WTC11 (cell line): ENCODE data around the gene P2RY12. TPM values are rescaled to one million over a fixed set of nuclear protein-coding genes. Genes with fewer than 3 reads are reported as not detected.

Experiments
- ATAC-seq: fragments of 200-7000 bp; cut with Tn5 transposase; 2 replicates; pipeline ENCODE4 v1.10.0; 2021; ENCODE audit warnings: mild to moderate bottlenecking, moderate library complexity
- CTCF ChIA-PET: fragments of 300-600 bp; sonication (Branson Sonifier 250); formaldehyde crosslinking; loops from one replicate; lab custom pipeline; 2021; ENCODE audit warnings: antibody characterized with exemption; lab: Charles Lee
- POLR2A ChIA-PET: fragments of 350-600 bp; sonication (Branson Sonifier 250); formaldehyde crosslinking; loops from one replicate; lab custom pipeline; 2021; ENCODE audit warnings: antibody characterized with exemption; lab: Charles Lee
- DNase-seq: peaks from one replicate; pipeline ENCODE4 v3.0.0; 2021; ENCODE audit warnings: low spot score
- H3K27ac Mint-ChIP-seq: 2 replicates; pipeline ENCODE4 v1.8.0; 2021; ENCODE audit warnings: mixed read lengths
- H3K27me3 Mint-ChIP-seq: 2 replicates; pipeline ENCODE4 v1.8.0; 2021; ENCODE audit warnings: low read depth, mild to moderate bottlenecking, moderate library complexity, mixed read lengths
- H3K36me3 Mint-ChIP-seq: 2 replicates; pipeline ENCODE4 v1.8.0; 2021; ENCODE audit warnings: mixed read lengths
- H3K4me1 Mint-ChIP-seq: 2 replicates; pipeline ENCODE4 v1.8.0; 2022; ENCODE audit warnings: mixed read lengths
- H3K4me3 Mint-ChIP-seq: 2 replicates; pipeline ENCODE4 v1.8.0; 2021; ENCODE audit warnings: mild to moderate bottlenecking, moderate library complexity, mixed read lengths
- H3K9me3 Mint-ChIP-seq: 2 replicates; pipeline ENCODE4 v1.8.0; 2021; ENCODE audit warnings: mixed read lengths
- ATF1 ChIP-seq: sonication (generic); formaldehyde crosslinking; IDR thresholded peaks from 2 replicates; pipeline ENCODE4 v1.8.1; 2023; ENCODE audit warnings: mild to moderate bottlenecking, moderate library complexity, missing genetic modification reagents
- EMX1 ChIP-seq: fragments of 250-450 bp; sonication (Bioruptor Pico); IDR thresholded peaks from 2 replicates; pipeline ENCODE4 v1.8.0; 2021; ENCODE audit warnings: mild to moderate bottlenecking
- JUN ChIP-seq: sonication (generic); formaldehyde crosslinking; IDR thresholded peaks from 2 replicates; pipeline ENCODE4 v1.8.0; 2023; ENCODE audit warnings: mild to moderate bottlenecking, missing genetic modification reagents
- MYBL2 ChIP-seq: sonication (generic); formaldehyde crosslinking; IDR thresholded peaks from 2 replicates; pipeline ENCODE4 v1.8.1; 2023; ENCODE audit warnings: mild to moderate bottlenecking, moderate library complexity, missing genetic modification reagents
- OVOL2 ChIP-seq: fragments of 250-450 bp; sonication (Bioruptor Pico); IDR thresholded peaks from 2 replicates; pipeline ENCODE4 v1.9.0; 2021; ENCODE audit warnings: mild to moderate bottlenecking, borderline replicate concordance
- SMAD3 ChIP-seq: sonication (generic); formaldehyde crosslinking; IDR thresholded peaks from 2 replicates; pipeline ENCODE4 v1.8.0; 2022; ENCODE audit warnings: missing genetic modification reagents, mild to moderate bottlenecking, borderline replicate concordance
- SOX15 ChIP-seq: fragments of 250-450 bp; sonication (Bioruptor Pico); IDR thresholded peaks from 2 replicates; pipeline ENCODE4 v1.9.0; 2021; ENCODE audit warnings: mild to moderate bottlenecking
- SP1 ChIP-seq: sonication (generic); formaldehyde crosslinking; conservative IDR thresholded peaks from 2 replicates; pipeline ENCODE4 v1.8.1; 2022; ENCODE audit warnings: missing genetic modification reagents
- TEAD1 ChIP-seq: sonication (generic); formaldehyde crosslinking; IDR thresholded peaks from 2 replicates; pipeline ENCODE4 v1.8.0; 2022; ENCODE audit warnings: mild to moderate bottlenecking, missing genetic modification reagents
- TEAD4 ChIP-seq: sonication (generic); formaldehyde crosslinking; IDR thresholded peaks from 2 replicates; pipeline ENCODE4 v1.8.0; 2022; ENCODE audit warnings: mild to moderate bottlenecking, missing genetic modification reagents
- ZNF121 ChIP-seq: sonication (generic); formaldehyde crosslinking; IDR thresholded peaks from 2 replicates; pipeline ENCODE4 v1.8.0; 2023; ENCODE audit warnings: missing genetic modification reagents
- ZNF423 ChIP-seq: fragments of 250-450 bp; sonication (Bioruptor Pico); IDR thresholded peaks from 2 replicates; pipeline ENCODE4 v2.1.2; 2022; ENCODE audit warnings: mild to moderate bottlenecking, moderate library complexity
- ZNF671 ChIP-seq: fragments of 250-450 bp; sonication (Bioruptor Pico); IDR thresholded peaks from 2 replicates; pipeline ENCODE4 v1.8.0; 2021; ENCODE audit warnings: mild to moderate bottlenecking
- total RNA-seq: library from RNA; stranded (reverse); gene quantifications from 3 replicates; pipeline ENCODE4 v1.2.3, GENCODE V29; 2021
- TF ChIP-seq, protein P1 (sequence below): sonication (generic); formaldehyde crosslinking; IDR thresholded peaks from 2 replicates; pipeline ENCODE4 v1.8.1; 2023; ENCODE audit warnings: mild to moderate bottlenecking, missing genetic modification reagents, moderate library complexity
- TF ChIP-seq, protein P2 (sequence below): sonication (generic); formaldehyde crosslinking; IDR thresholded peaks from 2 replicates; pipeline ENCODE4 v1.8.0; 2022; ENCODE audit warnings: mild to moderate bottlenecking, missing genetic modification reagents
- TF ChIP-seq, protein P3 (sequence below): sonication (generic); formaldehyde crosslinking; IDR thresholded peaks from 2 replicates; pipeline ENCODE4 v1.8.0; 2022; ENCODE audit warnings: mild to moderate bottlenecking, missing genetic modification reagents
- TF ChIP-seq, protein P4 (sequence below): fragments of 250-450 bp; sonication (Bioruptor Pico); IDR thresholded peaks from 2 replicates; pipeline ENCODE4 v1.9.0; 2021; ENCODE audit warnings: moderate library complexity, mild to moderate bottlenecking, inconsistent platforms, borderline replicate concordance

P2RY12 gene
- total RNA-seq, 1 experiment from 2014 or later, result not detected

DNA sequence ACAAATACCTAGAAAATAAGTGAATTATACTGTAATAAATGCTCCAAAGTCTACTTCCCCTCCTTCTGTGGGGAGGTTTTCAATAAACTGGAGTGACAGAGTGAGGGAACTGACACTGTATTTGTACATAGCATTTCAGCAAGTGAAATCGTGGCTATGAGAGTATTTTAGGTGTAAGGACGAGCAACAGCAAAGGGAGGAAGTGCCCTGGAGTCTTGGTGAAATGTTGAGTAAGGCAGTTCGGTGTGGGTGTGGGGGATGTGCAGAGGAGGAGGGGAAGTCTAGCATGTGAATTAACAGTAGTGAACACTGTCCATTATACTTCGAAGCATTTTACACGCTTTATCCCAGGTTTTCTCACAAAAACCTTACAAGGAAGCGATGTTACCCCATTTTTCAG lies 37.1 kb downstream of the P2RY12 start:
- Mint-ChIP-seq H3K36me3 (no peaks in the 10 kb centered on the region), H3K9me3 (no peaks in the 10 kb centered on the region), H3K4me3 (no peak overlapping the region), H3K27ac (peak overlapping the region; percentile 43; the same call in 1 of the 2 replicates), H3K4me1 (peaks cover 46% of the 10 kb centered on the region), H3K27me3 (no peaks in the 10 kb centered on the region)
- peak; percentile 53 for ATAC-seq
- DNase-seq, result no peak
- ChIA-PET POLR2A (no interaction called here), CTCF (no interaction called here)
- TF ChIP-seq ZNF671 (CRISPR knock-in tag) (no peak), ATF1 (CRISPR knock-in tag) (no peak), MYBL2 (CRISPR knock-in tag) (no peak)

DNA sequence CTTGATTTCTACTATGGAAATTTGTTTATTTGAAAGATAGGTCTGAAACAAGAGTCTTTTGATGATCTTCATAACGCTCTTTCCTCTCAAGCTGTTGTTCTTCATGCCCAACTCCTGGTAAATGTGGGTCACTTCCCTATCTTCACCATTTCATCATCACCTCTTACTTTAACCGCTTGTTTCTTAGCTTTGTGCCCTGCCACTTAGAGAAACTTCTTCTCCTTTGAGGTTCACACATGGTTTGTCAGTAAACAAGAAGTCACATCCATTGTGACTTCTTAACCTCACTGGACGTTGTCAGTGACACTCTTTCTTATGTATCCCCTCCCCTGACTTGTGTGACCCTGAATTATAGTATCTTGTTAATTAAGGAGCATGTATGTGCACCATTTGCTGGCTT lies 38.3 kb downstream of the P2RY12 start:
- POLR2A ChIA-PET, result no interaction called here
- H3K4me3 Mint-ChIP-seq, result no peak overlapping the region
- no peak for TF ChIP-seq TEAD4
- no peak for TF ChIP-seq SOX15 (CRISPR knock-in tag)
- TF ChIP-seq EMX1 (CRISPR knock-in tag), result no peak
- TF ChIP-seq, protein P1, sequence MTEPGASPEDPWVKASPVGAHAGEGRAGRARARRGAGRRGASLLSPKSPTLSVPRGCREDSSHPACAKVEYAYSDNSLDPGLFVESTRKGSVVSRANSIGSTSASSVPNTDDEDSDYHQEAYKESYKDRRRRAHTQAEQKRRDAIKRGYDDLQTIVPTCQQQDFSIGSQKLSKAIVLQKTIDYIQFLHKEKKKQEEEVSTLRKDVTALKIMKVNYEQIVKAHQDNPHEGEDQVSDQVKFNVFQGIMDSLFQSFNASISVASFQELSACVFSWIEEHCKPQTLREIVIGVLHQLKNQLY (CRISPR knock-in tag), result no peak
- no peak for TF ChIP-seq SP1 (CRISPR knock-in tag)
- no peak for TF ChIP-seq ZNF671 (CRISPR knock-in tag)
- TF ChIP-seq JUN (CRISPR knock-in tag), result no peak
- TF ChIP-seq, protein P2, sequence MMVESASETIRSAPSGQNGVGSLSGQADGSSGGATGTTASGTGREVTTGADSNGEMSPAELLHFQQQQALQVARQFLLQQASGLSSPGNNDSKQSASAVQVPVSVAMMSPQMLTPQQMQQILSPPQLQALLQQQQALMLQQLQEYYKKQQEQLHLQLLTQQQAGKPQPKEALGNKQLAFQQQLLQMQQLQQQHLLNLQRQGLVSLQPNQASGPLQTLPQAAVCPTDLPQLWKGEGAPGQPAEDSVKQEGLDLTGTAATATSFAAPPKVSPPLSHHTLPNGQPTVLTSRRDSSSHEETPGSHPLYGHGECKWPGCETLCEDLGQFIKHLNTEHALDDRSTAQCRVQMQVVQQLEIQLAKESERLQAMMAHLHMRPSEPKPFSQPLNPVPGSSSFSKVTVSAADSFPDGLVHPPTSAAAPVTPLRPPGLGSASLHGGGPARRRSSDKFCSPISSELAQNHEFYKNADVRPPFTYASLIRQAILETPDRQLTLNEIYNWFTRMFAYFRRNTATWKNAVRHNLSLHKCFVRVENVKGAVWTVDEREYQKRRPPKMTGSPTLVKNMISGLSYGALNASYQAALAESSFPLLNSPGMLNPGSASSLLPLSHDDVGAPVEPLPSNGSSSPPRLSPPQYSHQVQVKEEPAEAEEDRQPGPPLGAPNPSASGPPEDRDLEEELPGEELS, result no peak
- no peak for TF ChIP-seq OVOL2 (CRISPR knock-in tag)
- TF ChIP-seq, all 79 proteins: peak for 0
- CTCF ChIA-PET, result no interaction called here
- H3K4me1 Mint-ChIP-seq, result peaks cover 44% of the 10 kb centered on the region
- ATAC-seq (no peak), DNase-seq (no peak)
- H3K36me3 Mint-ChIP-seq, result no peaks in the 10 kb centered on the region
- no peaks in the 10 kb centered on the region for H3K9me3 Mint-ChIP-seq
- no peak overlapping the region for H3K27ac Mint-ChIP-seq
- H3K27me3 Mint-ChIP-seq, result no peaks in the 10 kb centered on the region

DNA sequence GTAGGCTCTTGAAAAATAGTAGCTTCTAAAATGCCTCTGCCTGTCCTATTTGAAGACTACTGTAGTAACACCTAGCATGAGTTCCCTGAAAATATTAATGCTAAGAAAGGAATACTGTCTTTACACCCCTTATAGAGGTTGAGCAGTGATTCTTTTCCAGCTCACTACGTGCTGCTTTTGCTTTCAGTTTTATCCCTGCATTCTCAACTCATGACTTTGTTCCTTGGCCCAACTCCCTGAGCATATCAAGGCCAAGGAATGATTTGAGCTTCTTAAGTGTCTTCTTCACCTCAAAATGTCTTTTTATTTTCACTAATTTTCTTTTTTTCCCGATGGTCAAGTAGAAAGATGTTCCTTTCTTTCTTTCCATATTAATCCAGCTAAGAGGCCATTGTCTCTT lies 38.7 kb downstream of the P2RY12 start:
- CTCF ChIA-PET, result interaction anchor here (0.7 kb wide), 1 partner anchor 118 kb away, joined by 3 read pairs; no protein-coding TSS in a partner anchor
- no peaks in the 10 kb centered on the region for H3K9me3 Mint-ChIP-seq
- no peak for TF ChIP-seq ZNF423
- TF ChIP-seq TEAD1 (CRISPR knock-in tag), result no peak
- TF ChIP-seq SMAD3 (CRISPR knock-in tag), result no peak
- TF ChIP-seq, protein P3, sequence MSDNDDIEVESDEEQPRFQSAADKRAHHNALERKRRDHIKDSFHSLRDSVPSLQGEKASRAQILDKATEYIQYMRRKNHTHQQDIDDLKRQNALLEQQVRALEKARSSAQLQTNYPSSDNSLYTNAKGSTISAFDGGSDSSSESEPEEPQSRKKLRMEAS, result no peak
- TF ChIP-seq, all 79 proteins: peak for 0
- no peaks in the 10 kb centered on the region for H3K27me3 Mint-ChIP-seq
- no peak for ATAC-seq
- H3K4me1 Mint-ChIP-seq, result peaks cover 40% of the 10 kb centered on the region
- H3K36me3 Mint-ChIP-seq, result no peaks in the 10 kb centered on the region
- no peak for DNase-seq
- no peak overlapping the region for H3K4me3 Mint-ChIP-seq
- POLR2A ChIA-PET, result no interaction called here
- H3K27ac Mint-ChIP-seq, result no peak overlapping the region

DNA sequence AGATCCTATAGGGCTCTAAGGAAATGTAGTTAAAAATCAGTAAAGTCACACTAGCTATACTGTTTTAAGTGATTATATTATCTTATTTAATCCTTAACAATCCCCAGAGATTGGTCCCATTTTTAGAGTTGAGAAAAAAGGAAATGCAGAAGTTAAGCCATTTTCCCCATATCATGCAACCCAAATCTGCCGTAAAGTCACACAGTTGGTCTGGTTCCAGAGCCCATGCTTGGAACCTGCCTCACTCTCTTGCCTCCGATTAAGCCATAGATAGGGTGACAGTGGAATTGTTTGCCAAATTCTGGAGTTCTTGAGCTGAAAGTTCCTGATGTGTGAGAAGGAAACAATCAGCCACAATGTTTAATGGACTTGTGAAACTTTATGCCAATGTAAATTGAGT lies 52.9 kb downstream of the P2RY12 start:
- Mint-ChIP-seq H3K4me1 (peaks cover 8% of the 10 kb centered on the region), H3K27me3 (no peaks in the 10 kb centered on the region), H3K9me3 (no peaks in the 10 kb centered on the region), H3K27ac (peak overlapping the region; percentile 18; the same call in 1 of the 2 replicates), H3K36me3 (no peaks in the 10 kb centered on the region), H3K4me3 (no peak overlapping the region)
- DNase-seq (no peak), ATAC-seq (no peak)
- TF ChIP-seq ZNF121 (CRISPR knock-in tag), result no peak
- TF ChIP-seq, protein P4, sequence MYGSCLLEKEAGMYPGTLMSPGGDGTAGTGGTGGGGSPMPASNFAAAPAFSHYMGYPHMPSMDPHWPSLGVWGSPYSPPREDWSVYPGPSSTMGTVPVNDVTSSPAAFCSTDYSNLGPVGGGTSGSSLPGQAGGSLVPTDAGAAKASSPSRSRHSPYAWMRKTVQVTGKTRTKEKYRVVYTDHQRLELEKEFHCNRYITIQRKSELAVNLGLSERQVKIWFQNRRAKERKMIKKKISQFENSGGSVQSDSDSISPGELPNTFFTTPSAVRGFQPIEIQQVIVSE (CRISPR knock-in tag), result no peak
- ChIA-PET CTCF (no interaction called here), POLR2A (no interaction called here)
